Measurements from ENCODE around the gene AUTS2. TPM values are rescaled to one million over a fixed set of nuclear protein-coding genes. Genes with fewer than 3 reads are reported as not detected.

The AUTS2 gene
- total RNA-seq, 1 experiment from 2014 or later, result 256 TPM

DNA sequence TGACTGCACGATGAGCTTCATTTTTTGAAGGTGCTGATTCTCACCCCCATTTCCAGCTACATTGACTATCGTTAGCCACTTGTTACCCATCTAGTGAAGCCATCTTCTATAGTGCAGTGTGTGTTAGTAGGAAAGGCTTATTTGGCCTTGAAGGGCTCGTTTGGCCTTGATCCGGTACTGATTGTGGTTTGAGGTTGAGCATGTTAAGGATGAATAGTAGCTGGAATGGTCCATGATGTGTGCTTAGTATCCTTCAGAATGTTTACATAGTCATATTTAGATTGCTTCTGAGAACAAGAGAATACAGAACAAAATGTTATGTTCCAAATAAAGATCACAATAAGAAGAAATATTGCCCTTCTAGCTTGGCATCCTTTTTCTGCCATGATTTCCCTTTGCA lies 591.5 kb downstream of the AUTS2 start:
- Histone ChIP-seq H3K23ac (ENCODE audit: insufficient read length, low read depth, low read length) (no peak overlapping the region), H2BK120ac (ENCODE audit: low read depth, low read length, poor library complexity, severe bottlenecking) (no peak overlapping the region), H2AK5ac (ENCODE audit: insufficient read length, low read length) (no peak overlapping the region), H3K18ac (ENCODE audit: insufficient read length, low read depth, low read length) (no peak overlapping the region), H3K56ac (ENCODE audit: insufficient read length, low read depth, low read length) (no peak overlapping the region), H2BK5ac (ENCODE audit: insufficient read length, low read length) (no peak overlapping the region), H3K4ac (ENCODE audit: low read depth, low read length) (no peak overlapping the region), H4K5ac (ENCODE audit: insufficient read length, low read depth, low read length) (no peak overlapping the region), H4K8ac (replicated peaks; ENCODE audit: insufficient read length, low read depth, low read length) (no peak overlapping the region), H3K27ac (ENCODE audit: insufficient read length, low read depth, low read length) (no peak overlapping the region), H3K14ac (ENCODE audit: insufficient read depth, low read length) (no peak overlapping the region), H3K79me2 (ENCODE audit: insufficient read depth, low read length) (no peaks in the 10 kb centered on the region), H3K4me1 (ENCODE audit: insufficient read depth, low read length) (no peaks in the 10 kb centered on the region), H3K27me3 (ENCODE audit: insufficient read depth, low read length) (no peaks in the 10 kb centered on the region), H3K4me2 (ENCODE audit: insufficient read depth, insufficient read length, low read length) (no peak overlapping the region), H3K79me1 (ENCODE audit: insufficient read depth, low read depth, low read length, poor library complexity, severe bottlenecking) (no peaks in the 10 kb centered on the region), H2BK15ac (ENCODE audit: low read depth, low read length) (no peak overlapping the region), H3K9ac (ENCODE audit: extremely low read depth, insufficient read length, low read length) (no peak overlapping the region), H2BK12ac (ENCODE audit: insufficient read length, low read depth, low read length) (no peak overlapping the region), H3K9me3 (ENCODE audit: control insufficient read depth, low read depth, low read length) (no peaks in the 10 kb centered on the region), H4K91ac (ENCODE audit: insufficient read length, low read depth, low read length) (no peak overlapping the region), H2BK20ac (ENCODE audit: low read depth, low read length, poor library complexity, severe bottlenecking) (no peak overlapping the region), H2AFZ (ENCODE audit: low read length) (no peak overlapping the region), H4K20me1 (ENCODE audit: control insufficient read depth, insufficient read depth, insufficient read length) (no peaks in the 10 kb centered on the region), H3T11ph (ENCODE audit: low read length) (no peak overlapping the region), H3K23me2 (ENCODE audit: insufficient read length, low read depth, low read length, poor library complexity, severe bottlenecking) (no peaks in the 10 kb centered on the region)
- Mint-ChIP-seq H3K4me3 (no peak overlapping the region), H3K27ac (no peak overlapping the region), H3K27me3 (ENCODE audit: low read depth) (no peaks in the 10 kb centered on the region), H3K4me1 (peaks cover 5 to 6% of the 10 kb centered on the region in 2 experiments; a peak in 3 of 4 replicates), H3K36me3 (ENCODE audit: insufficient read depth in 1 of 3, low read depth in 3 of 3) (peaks cover 0 to 3% (median 0%) of the 10 kb centered on the region in 3 experiments; a peak in 1 of 7 replicates), H3K9me3 (peaks cover 5 to 13% of the 10 kb centered on the region in 2 experiments; a peak in 4 of 5 replicates)
- DNase-seq, result no peak
- WGBS (ENCODE audit: extremely low coverage, insufficient read length, low lambda C conversion rate), result no CpG with 5 or more reads among the region's 4 CpGs
- no peak for TF ChIP-seq CTCF (conservative IDR thresholded peaks at IDR 0.05)

Measured in H9 (cell line).